Measurements from ENCODE around the gene HES2. TPM values are rescaled to one million over a fixed set of nuclear protein-coding genes. Genes with fewer than 3 reads are reported as not detected.
"Not testable (repeated sequence)": the region's sequence is repeated elsewhere in the genome, so short reads cannot be mapped to it uniquely, and the experiment has no call there.

HES2 gene
- polyA plus RNA-seq, 3 donors: 0.33 to 0.46 (median 0.40) TPM

GRCh38 chr1:6419397-6419803, 319 bp downstream of the HES2 start:
- DNase-seq: no peak

- no peak for DNase-seq
Measured at GRCh38 chr1:6418668-6419396, 887 bp downstream of the HES2 start.

DNA sequence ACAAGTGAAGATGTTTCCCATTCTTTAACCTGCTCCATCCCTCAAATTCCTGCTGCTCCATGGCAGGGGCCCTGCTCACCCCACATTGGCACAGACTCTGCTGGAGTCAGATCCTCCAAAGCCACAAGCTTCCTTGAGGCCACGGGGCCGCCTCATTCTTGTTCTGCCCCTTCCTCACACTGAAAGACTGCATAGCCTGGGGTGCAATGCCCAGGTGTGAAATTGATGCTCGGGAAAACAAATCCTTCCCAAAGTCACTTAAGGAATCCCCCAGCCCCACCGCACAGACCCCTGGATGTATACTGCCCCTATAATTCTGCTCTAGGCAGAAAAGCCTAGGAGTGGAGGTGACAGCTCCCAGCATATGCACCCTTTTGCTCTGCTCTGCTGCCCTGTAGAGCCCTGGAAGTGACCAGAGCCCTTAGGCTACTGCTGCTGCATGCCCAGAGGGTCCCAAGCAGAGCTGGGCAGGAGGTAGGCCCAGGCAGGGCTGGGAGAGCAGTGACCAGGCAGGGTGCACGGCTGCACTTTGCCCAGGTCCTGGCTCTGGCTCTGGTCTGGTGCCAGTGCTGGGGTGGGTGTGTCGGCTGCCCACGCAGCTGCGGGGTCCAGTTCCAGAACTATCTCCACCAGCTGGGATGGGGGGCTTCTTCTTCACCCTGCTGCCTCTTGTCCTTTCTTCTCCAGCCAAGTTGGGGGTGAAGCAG, 1.6 kb downstream of the HES2 start:
- no peak for DNase-seq

GRCh38 chr1:6416906-6417305, 2.8 kb downstream of the HES2 start:
- no peak for DNase-seq

- no peak for DNase-seq
Measured at GRCh38 chr1:6416295-6416656, 3.4 kb downstream of the HES2 start.

GRCh38 chr1:6414881-6415626, 4.7 kb downstream of the HES2 start:
- no peak for DNase-seq

DNA sequence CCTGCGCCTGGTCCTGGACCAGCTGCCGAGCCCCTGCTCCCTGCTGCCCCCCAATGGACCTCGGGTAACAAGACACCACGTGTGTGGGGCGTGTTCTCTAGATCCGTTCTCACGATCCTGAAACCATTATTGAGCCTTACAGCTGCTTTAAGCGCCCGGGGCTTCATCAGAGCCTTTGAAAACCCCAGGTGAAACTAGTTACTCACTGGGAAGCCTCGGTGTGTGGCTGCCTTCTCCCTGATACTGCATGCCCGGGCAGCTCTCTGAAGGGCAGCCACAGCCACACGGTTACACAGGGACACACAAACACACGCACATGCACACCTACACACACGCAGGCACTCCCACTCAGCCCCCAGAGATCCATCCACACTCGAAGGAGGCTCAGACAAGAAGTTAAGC, 5.3 kb downstream of the HES2 start:
- no peak for DNase-seq

GRCh38 chr1:6412896-6413295, 6.8 kb downstream of the HES2 start:
- DNase-seq: no peak

GRCh38 chr1:6410248-6410893, 9.3 kb downstream of the HES2 start:
- no peak for DNase-seq

DNA sequence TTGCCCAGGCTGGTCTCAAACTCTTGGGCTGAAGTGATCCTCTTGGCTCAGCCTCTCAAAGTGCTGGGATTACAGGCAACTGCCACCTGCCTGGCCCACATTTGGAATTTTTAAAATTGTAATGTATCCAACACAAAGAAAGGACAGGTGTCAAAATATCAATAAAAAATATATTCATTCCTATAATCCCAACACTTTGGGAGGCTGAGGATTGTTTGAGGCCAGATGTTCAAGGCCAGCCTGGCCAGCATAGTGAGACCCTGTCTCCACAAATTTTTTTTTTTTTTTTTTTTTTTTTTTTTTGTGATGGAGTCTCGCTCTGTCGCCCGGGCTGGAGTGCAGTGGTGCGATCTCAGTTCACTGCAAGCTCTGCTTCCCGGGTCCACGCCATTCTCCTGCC, 10.0 kb downstream of the HES2 start:
- no peak for DNase-seq

DNA sequence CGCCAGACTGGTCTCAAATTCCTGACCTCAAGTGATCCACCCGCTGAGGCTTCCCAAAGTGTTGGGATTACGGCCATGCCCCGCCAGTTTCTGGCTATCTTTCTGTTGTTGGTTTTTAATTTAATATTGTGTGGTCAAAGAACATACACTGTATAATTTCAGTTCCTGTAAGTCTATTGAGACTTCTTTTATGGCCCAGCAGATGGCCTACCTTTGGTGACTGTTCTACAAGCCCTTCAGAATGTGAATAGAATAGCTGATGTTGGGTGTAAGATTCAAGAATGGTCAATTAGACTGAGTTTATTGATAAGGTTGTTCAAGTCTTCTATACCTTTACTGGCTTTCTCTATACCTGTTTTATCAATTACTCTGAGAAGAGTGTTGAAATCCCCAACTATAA, 10.7 kb downstream of the HES2 start:
- DNase-seq: no peak

DNA sequence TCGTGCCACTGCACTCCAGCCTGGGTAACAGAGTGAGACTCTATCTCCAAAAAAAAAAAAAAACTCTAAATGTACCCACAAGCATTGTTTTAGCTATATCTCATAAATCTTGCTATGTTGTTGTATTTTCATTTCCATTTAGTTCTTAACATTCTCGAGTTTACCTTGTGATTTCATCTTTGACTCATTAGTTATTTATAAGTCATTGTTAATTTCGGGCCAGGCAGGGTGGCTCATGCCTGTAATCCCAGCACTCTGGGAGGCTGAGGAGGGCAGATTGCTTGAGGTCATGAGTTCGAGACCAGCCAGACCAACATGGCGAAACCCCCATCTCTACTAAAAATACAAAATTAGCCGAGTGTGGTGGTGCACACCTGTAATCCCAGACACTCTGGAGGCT, 11.7 kb downstream of the HES2 start:
- DNase-seq: no peak

- DNase-seq: no peak
Measured at GRCh38 chr1:6401673-6402072, 18.0 kb downstream of the HES2 start.

DNA sequence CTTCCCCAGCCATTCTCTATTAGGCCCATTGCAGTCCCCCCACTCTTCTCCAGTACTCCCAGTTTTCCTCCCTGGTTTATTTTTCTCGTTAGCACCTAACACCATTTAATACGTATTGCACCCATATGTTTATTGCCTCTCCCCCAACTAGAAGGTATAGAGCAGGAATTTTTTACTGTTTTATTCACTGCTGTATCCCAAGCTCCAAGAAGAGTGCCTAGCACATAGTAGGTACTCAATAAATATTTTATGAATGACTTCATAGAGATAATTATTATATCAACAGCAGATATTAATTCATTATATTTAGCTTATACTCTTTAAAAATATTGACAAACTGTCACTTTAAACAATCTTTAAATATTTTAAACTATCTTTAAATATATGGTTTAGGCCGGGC, 20.4 kb downstream of the HES2 start:
- no peak for DNase-seq

DNA sequence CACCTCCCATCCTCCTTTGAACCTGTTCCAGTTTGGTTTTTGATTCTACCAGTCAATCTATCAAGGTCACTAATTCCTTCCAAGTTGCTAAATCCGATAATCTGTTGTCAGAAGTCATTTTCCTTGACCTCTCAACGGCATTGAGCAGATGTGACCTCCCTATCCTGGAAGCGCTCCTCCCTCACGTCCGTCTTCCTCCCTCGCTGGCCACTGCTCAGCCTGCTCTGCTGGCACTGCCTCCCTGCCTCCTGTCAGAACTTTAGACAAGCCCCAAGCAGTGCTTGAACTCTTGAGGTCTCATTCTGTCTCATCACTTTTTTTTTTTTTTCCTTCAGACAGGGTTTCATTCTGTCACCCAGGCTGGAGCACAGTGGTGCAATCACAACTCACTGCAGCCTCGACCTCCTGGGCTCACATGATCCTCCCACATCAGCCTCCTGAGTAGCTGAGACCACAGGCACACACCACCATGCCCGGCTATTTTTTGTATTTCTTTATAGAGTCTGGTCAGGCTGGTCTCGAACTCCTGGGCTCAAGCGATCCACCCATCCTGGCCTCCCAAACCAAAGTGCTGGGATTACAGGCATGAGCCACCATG, 21.8 kb downstream of the HES2 start:
- no peak for DNase-seq

GRCh38 chr1:6396998-6397397, 22.7 kb downstream of the HES2 start:
- no peak for DNase-seq

DNA sequence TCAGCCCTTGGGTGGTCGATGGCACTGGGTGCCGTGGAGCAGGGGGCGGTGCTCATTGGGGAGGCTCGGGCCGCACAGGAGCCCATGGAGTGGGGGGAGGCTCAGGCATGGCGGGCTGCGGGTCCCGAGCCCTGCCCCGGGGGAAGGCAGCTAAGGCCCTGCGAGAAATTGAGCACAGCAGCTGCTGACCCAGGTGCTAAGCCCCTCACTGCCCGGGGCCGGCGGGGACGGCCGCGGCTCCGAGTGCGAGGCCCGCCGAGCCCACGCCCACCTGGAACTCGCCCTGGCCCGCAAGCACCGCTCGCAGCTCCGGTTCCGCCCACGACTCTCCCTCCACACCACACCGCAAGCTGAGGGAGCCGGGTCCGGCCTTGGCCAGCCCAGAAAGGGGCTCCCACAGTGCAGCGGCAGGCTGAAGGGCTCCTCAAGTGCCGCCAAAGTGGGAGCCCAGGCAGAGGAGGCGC, 23.9 kb downstream of the HES2 start:
- DNase-seq: not testable (repeated sequence)

DNA sequence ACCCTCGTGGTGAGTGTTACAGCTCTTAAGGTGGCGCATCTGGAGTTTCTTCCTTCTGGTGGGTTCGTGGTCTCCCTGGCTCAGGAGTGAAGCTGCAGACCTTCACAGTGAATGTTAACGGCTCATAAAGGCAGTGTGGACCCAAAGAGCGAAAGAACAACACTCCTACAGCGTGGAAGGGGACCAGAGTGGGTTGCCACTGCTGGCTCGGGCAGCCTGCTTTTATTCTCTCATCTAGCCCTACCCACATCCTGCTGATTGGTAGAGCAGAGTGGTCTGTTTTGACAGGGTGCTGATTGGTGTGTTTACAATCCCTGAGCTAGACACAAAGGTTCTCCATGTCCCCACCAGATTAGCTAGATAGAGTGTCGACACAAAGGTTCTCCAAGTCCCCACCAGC, 24.6 kb downstream of the HES2 start:
- not testable (repeated sequence) for DNase-seq

DNA sequence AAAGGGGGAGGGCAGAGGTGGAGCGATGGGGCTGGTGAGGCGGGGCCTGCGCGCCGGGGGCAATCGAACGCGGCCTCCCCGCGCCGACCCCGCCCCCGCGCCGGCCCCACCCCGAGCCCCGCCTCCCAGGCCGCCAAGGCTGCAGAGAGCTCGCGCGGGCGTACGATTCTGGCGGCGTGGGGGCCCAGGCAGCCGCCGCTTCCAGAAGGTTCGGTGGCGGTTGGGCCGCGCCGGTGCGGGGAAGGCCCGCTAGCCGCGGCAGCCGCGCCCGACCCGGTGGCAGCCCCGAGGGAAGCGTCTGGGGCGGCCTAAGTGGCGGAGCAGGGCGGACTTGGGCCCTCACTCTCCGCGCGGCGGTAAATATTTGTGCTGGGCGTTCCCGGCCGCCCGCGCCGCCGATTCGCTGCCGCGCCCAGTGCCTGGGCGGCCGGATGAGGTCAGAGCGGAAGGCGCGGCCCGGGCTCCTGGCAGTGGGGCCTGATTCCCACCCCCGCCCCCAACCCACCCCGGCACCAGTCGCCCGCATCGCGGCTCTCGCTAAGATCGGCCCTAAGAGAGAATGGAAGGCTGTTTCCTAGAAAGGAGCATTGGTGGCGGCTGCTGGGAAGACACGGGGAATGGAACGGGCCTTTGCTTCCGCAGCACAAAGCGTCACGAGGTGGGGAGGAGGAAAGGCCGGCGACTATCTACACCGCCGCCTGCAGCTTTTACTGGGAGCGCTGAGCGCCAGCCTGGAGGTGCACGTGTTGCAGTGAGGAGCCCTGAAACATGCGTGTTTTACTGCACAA, 26.1 kb downstream of the HES2 start, which contains the start of gene ACOT7:
ACOT7 (minus strand) TSS at position 368 of the 788 bp plus-strand sequence. CDS start 368 bp downstream, outside the sequence.
- DNase-seq: peak; percentile 92

DNA sequence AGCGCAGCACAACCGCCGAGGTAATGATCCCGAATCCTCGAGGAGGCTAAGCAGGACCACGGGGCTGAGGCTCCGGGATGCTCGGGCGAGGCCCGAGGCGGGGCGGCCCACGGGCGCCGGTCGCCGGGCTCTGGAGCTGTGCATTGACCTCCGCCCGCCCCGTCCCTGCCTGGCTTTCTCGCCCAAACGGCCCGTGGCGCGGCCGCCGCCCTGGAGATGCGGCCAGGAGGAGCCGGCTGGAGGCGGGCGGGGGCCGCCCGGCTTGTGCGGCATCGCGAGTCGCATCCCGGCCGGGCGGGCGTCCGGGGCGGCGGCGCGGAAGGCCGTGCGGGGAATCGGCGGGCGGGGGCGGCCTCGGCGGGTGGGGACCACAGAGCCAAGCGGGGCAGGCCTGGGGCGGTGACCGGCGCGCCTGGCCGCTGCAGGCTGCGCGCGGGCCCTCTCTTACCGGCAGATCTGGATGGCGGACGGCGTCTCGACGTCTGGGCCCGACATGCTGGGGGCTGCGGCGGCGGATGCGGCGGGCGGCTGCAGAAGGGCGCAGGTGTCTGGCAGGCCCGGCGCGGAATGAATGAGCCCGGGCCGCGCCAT, 26.8 kb downstream of the HES2 start:
- DNase-seq: no peak
